ENCODE results near the gene MGAT3.
A peak's percentile ranks its signal among the peaks of the same experiment; 100 is the strongest.

MGAT3 gene

GRCh38 chr22:39450258-39450955, 6.4 kb upstream of the MGAT3 start:
- no peak for DNase-seq (ENCODE audit: low spot score)

- DNase-seq (ENCODE audit: low spot score), result no peak
These were observed 4.1 kb upstream of the MGAT3 start for GRCh38 chr22:39452740-39453040.

- DNase-seq (ENCODE audit: low spot score), result no peak
These were observed 2.9 kb upstream of the MGAT3 start for GRCh38 chr22:39453765-39454378.

- DNase-seq (ENCODE audit: low spot score), result peak; percentile 34
These were observed 2.4 kb upstream of the MGAT3 start for GRCh38 chr22:39454385-39454871.

- DNase-seq (ENCODE audit: low spot score), result no peak
These were observed 365 bp downstream of the MGAT3 start for GRCh38 chr22:39457198-39457555.

GRCh38 chr22:39457556-39458443, 988 bp downstream of the MGAT3 start:
- no peak for DNase-seq (ENCODE audit: low spot score)

- no peak for DNase-seq (ENCODE audit: low spot score)
These were observed 1.8 kb downstream of the MGAT3 start for GRCh38 chr22:39458444-39459083.

GRCh38 chr22:39459681-39460080, 2.9 kb downstream of the MGAT3 start:
- no peak for DNase-seq (ENCODE audit: low spot score)

GRCh38 chr22:39462443-39463221, 5.8 kb downstream of the MGAT3 start:
- DNase-seq (ENCODE audit: low spot score), result no peak

- no peak for DNase-seq (ENCODE audit: low spot score)
These were observed 6.5 kb downstream of the MGAT3 start for GRCh38 chr22:39463277-39463676.

- DNase-seq (ENCODE audit: low spot score), result no peak
These were observed 7.1 kb downstream of the MGAT3 start for GRCh38 chr22:39463931-39464390.

- DNase-seq (ENCODE audit: low spot score), result no peak
These were observed 9.6 kb downstream of the MGAT3 start for GRCh38 chr22:39466228-39467006.

- no peak for DNase-seq (ENCODE audit: low spot score)
These were observed 10.6 kb downstream of the MGAT3 start for GRCh38 chr22:39467390-39467895.

- DNase-seq (ENCODE audit: low spot score), result no peak
These were observed 11.9 kb downstream of the MGAT3 start for GRCh38 chr22:39468487-39469325.

GRCh38 chr22:39469326-39469680, 12.5 kb downstream of the MGAT3 start:
- no peak for DNase-seq (ENCODE audit: low spot score)

- peak; percentile 50 for DNase-seq (ENCODE audit: low spot score)
These were observed 13.1 kb downstream of the MGAT3 start for GRCh38 chr22:39469681-39470450.

- DNase-seq (ENCODE audit: low spot score), result peak; percentile 50
These were observed 13.9 kb downstream of the MGAT3 start for GRCh38 chr22:39470451-39471291.
